WTC11 (cell line): ENCODE results near the gene GTPBP3. TPM values are rescaled to one million over a fixed set of nuclear protein-coding genes. Genes with fewer than 3 reads are reported as not detected.

Source experiments
- ATAC-seq: fragments of 200-7000 bp; cut with Tn5 transposase; 2 replicates; pipeline ENCODE4 v1.10.0; 2021; ENCODE audit warnings: mild to moderate bottlenecking, moderate library complexity
- CTCF ChIA-PET: fragments of 300-600 bp; sonication (Branson Sonifier 250); formaldehyde crosslinking; loops from one replicate; lab custom pipeline; 2021; ENCODE audit warnings: antibody characterized with exemption; lab: Charles Lee
- POLR2A ChIA-PET: fragments of 350-600 bp; sonication (Branson Sonifier 250); formaldehyde crosslinking; loops from one replicate; lab custom pipeline; 2021; ENCODE audit warnings: antibody characterized with exemption; lab: Charles Lee
- DNase-seq: peaks from one replicate; pipeline ENCODE4 v3.0.0; 2021; ENCODE audit warnings: low spot score
- H3K27ac Mint-ChIP-seq: 2 replicates; pipeline ENCODE4 v1.8.0; 2021; ENCODE audit warnings: mixed read lengths
- H3K27me3 Mint-ChIP-seq: 2 replicates; pipeline ENCODE4 v1.8.0; 2021; ENCODE audit warnings: low read depth, mild to moderate bottlenecking, moderate library complexity, mixed read lengths
- H3K36me3 Mint-ChIP-seq: 2 replicates; pipeline ENCODE4 v1.8.0; 2021; ENCODE audit warnings: mixed read lengths
- H3K4me1 Mint-ChIP-seq: 2 replicates; pipeline ENCODE4 v1.8.0; 2022; ENCODE audit warnings: mixed read lengths
- H3K4me3 Mint-ChIP-seq: 2 replicates; pipeline ENCODE4 v1.8.0; 2021; ENCODE audit warnings: mild to moderate bottlenecking, moderate library complexity, mixed read lengths
- H3K9me3 Mint-ChIP-seq: 2 replicates; pipeline ENCODE4 v1.8.0; 2021; ENCODE audit warnings: mixed read lengths
- ATF3 ChIP-seq: sonication (generic); formaldehyde crosslinking; conservative IDR thresholded peaks from 2 replicates; pipeline ENCODE4 v1.8.1; 2022; ENCODE audit warnings: mild to moderate bottlenecking, missing genetic modification reagents
- ATF6 ChIP-seq: sonication (generic); formaldehyde crosslinking; IDR thresholded peaks from 2 replicates; pipeline ENCODE4 v1.8.1; 2023; ENCODE audit warnings: mild to moderate bottlenecking, missing genetic modification reagents
- CREB1 ChIP-seq: sonication (generic); formaldehyde crosslinking; IDR thresholded peaks from 2 replicates; pipeline ENCODE4 v1.8.0; 2023; ENCODE audit warnings: mild to moderate bottlenecking, missing genetic modification reagents
- ESRRA ChIP-seq: sonication (generic); formaldehyde crosslinking; IDR thresholded peaks from 2 replicates; pipeline ENCODE4 v1.8.1; 2022; ENCODE audit warnings: mild to moderate bottlenecking, missing genetic modification reagents, borderline replicate concordance
- GRHL2 ChIP-seq: fragments of 250-450 bp; sonication (Bioruptor Pico); IDR thresholded peaks from 2 replicates; pipeline ENCODE4 v1.8.0; 2022; ENCODE audit warnings: mild to moderate bottlenecking, moderate library complexity; ENCODE audit not compliant: insufficient replicate concordance, severe bottlenecking
- GTF2I ChIP-seq: fragments of 250-450 bp; sonication (Bioruptor Pico); conservative IDR thresholded peaks from 2 replicates; pipeline ENCODE4 v1.4.0; 2021; ENCODE audit warnings: mild to moderate bottlenecking
- HMGA2 ChIP-seq: fragments of 250-450 bp; sonication (Bioruptor Pico); IDR thresholded peaks from 2 replicates; pipeline ENCODE4 v1.4.0; 2021; ENCODE audit warnings: mild to moderate bottlenecking, moderate library complexity
- MYBL2 ChIP-seq: sonication (generic); formaldehyde crosslinking; IDR thresholded peaks from 2 replicates; pipeline ENCODE4 v1.8.1; 2023; ENCODE audit warnings: mild to moderate bottlenecking, moderate library complexity, missing genetic modification reagents
- NFYB ChIP-seq: sonication (generic); formaldehyde crosslinking; conservative IDR thresholded peaks from 2 replicates; pipeline ENCODE4 v1.8.0; 2022; ENCODE audit warnings: low read depth, missing genetic modification reagents
- NR1H2 ChIP-seq: sonication (generic); formaldehyde crosslinking; IDR thresholded peaks from 2 replicates; pipeline ENCODE4 v1.9.0; 2021; ENCODE audit warnings: mild to moderate bottlenecking, moderate library complexity, missing genetic modification reagents
- NR3C1 ChIP-seq: sonication (generic); formaldehyde crosslinking; conservative IDR thresholded peaks from 2 replicates; pipeline ENCODE4 v1.8.1; 2023; ENCODE audit warnings: low read depth, mild to moderate bottlenecking, missing genetic modification reagents
- PRRX2 ChIP-seq: fragments of 250-450 bp; sonication (Bioruptor Pico); IDR thresholded peaks from 2 replicates; pipeline ENCODE4 v1.8.0; 2021; ENCODE audit warnings: mild to moderate bottlenecking
- RORB ChIP-seq: fragments of 250-450 bp; sonication (Bioruptor Pico); IDR thresholded peaks from 2 replicates; pipeline ENCODE4 v1.9.0; 2021; ENCODE audit warnings: mild to moderate bottlenecking
- SMAD3 ChIP-seq: sonication (generic); formaldehyde crosslinking; IDR thresholded peaks from 2 replicates; pipeline ENCODE4 v1.8.0; 2022; ENCODE audit warnings: missing genetic modification reagents, mild to moderate bottlenecking, borderline replicate concordance
- SP1 ChIP-seq: sonication (generic); formaldehyde crosslinking; conservative IDR thresholded peaks from 2 replicates; pipeline ENCODE4 v1.8.1; 2022; ENCODE audit warnings: missing genetic modification reagents
- STAT6 ChIP-seq: sonication (generic); formaldehyde crosslinking; conservative IDR thresholded peaks from 2 replicates; pipeline ENCODE4 v1.8.1; 2023; ENCODE audit warnings: mild to moderate bottlenecking, low read depth, missing genetic modification reagents, moderate library complexity
- USF1 ChIP-seq: sonication (generic); formaldehyde crosslinking; IDR thresholded peaks from 2 replicates; pipeline ENCODE4 v1.8.0; 2022; ENCODE audit warnings: mild to moderate bottlenecking, missing genetic modification reagents
- ZBTB21 ChIP-seq: sonication (generic); formaldehyde crosslinking; IDR thresholded peaks from 2 replicates; pipeline ENCODE4 v1.8.1; 2023; ENCODE audit warnings: mild to moderate bottlenecking, missing genetic modification reagents, borderline replicate concordance
- ZNF281 ChIP-seq: sonication (generic); formaldehyde crosslinking; IDR thresholded peaks from 2 replicates; pipeline ENCODE4 v1.8.0; 2023; ENCODE audit warnings: mild to moderate bottlenecking, missing genetic modification reagents
- ZNF396 ChIP-seq: fragments of 250-450 bp; sonication (Bioruptor Pico); IDR thresholded peaks from 2 replicates; pipeline ENCODE4 v1.8.0; 2021; ENCODE audit warnings: mild to moderate bottlenecking, moderate library complexity, borderline replicate concordance
- ZNF423 ChIP-seq: fragments of 250-450 bp; sonication (Bioruptor Pico); IDR thresholded peaks from 2 replicates; pipeline ENCODE4 v2.1.2; 2022; ENCODE audit warnings: mild to moderate bottlenecking, moderate library complexity
- total RNA-seq: library from RNA; stranded (reverse); gene quantifications from 3 replicates; pipeline ENCODE4 v1.2.3, GENCODE V29; 2021

GTPBP3 gene
- total RNA-seq, 1 experiment from 2014 or later = 93.0 TPM

GRCh38 chr19:17325881-17326594 lies 11.3 kb upstream of the GTPBP3 start:
- no peak for DNase-seq
- ChIA-PET POLR2A (interaction anchor here (0.6 to 1.4 kb wide), 2 partner anchors 17 to 97 kb away, joined by 3 to 5 read pairs; partner anchors contain the start of gene DDA1), CTCF (interaction anchor here (0.9 to 3.5 kb wide), 11 partner anchors 10 to 111 kb away, joined by 3 to 35 read pairs (median 9); partner anchors contain the start of genes ANKLE1, DDA1, MRPL34 and USE1)
- Mint-ChIP-seq H3K9me3 (no peaks in the 10 kb centered on the region), H3K27ac (no peak overlapping the region), H3K27me3 (peaks cover 2% of the 10 kb centered on the region; the same call in 1 of the 2 replicates), H3K36me3 (peaks cover 6% of the 10 kb centered on the region), H3K4me1 (peaks cover 16% of the 10 kb centered on the region), H3K4me3 (peak overlapping the region; percentile 43; the same call in 1 of the 2 replicates)
- no peak for TF ChIP-seq NFYB (CRISPR knock-in tag)
- no peak for TF ChIP-seq STAT6 (CRISPR knock-in tag)
- TF ChIP-seq GTF2I (CRISPR knock-in tag) = no peak
- no peak for TF ChIP-seq SMAD3 (CRISPR knock-in tag)
- TF ChIP-seq ATF3 = no peak
- TF ChIP-seq PRRX2 (CRISPR knock-in tag) = no peak
- ATAC-seq = no peak

GRCh38 chr19:17326595-17326966 lies 10.8 kb upstream of the GTPBP3 start:
- Mint-ChIP-seq H3K27me3 (peaks cover 2% of the 10 kb centered on the region; the same call in 1 of the 2 replicates), H3K27ac (no peak overlapping the region), H3K9me3 (no peaks in the 10 kb centered on the region), H3K36me3 (peaks cover 9% of the 10 kb centered on the region), H3K4me3 (peak overlapping the region; percentile 43), H3K4me1 (peaks cover 16% of the 10 kb centered on the region)
- DNase-seq (no peak), ATAC-seq (no peak)
- ChIA-PET CTCF (interaction anchor here (0.9 to 3.5 kb wide), 16 partner anchors 9 to 128 kb away, joined by 3 to 35 read pairs (median 7); partner anchors contain the start of genes ANKLE1, DDA1, MRPL34 and USE1), POLR2A (interaction anchor here (1.0 to 1.4 kb wide), 3 partner anchors 13 to 24 kb away, joined by 4 to 11 read pairs (median 5); partner anchors contain the start of genes ABHD8 and DDA1)
- TF ChIP-seq NR1H2 (no peak), RORB (CRISPR knock-in tag) (no peak), ZNF396 (CRISPR knock-in tag) (no peak), SP1 (no peak), SMAD3 (CRISPR knock-in tag) (no peak), NR3C1 (CRISPR knock-in tag) (no peak), ZBTB21 (no peak), ZNF423 (no peak), NFYB (CRISPR knock-in tag) (no peak), HMGA2 (CRISPR knock-in tag) (no peak), USF1 (CRISPR knock-in tag) (no peak), CREB1 (CRISPR knock-in tag) (no peak), ZNF281 (CRISPR knock-in tag) (no peak), MYBL2 (CRISPR knock-in tag) (no peak), ESRRA (no peak), ATF6 (no peak), GRHL2 (CRISPR knock-in tag) (no peak)
